ENCODE results near the gene NACC2. TPM values are rescaled to one million over a fixed set of nuclear protein-coding genes. Genes with fewer than 3 reads are reported as not detected.
A peak's percentile ranks its signal among the peaks of the same experiment; 100 is the strongest.

The NACC2 gene
- total RNA-seq, 2 experiments from 2014 or later, result 6.0 to 6.2 TPM

- Mint-ChIP-seq H3K4me3 (peak overlapping the region; percentile 71), H3K27ac (peak overlapping the region; percentile 38), H3K4me1 (ENCODE audit: low read depth) (peaks cover 9% of the 10 kb centered on the region), H3K27me3 (no peaks in the 10 kb centered on the region), H3K36me3 (ENCODE audit: low read depth) (no peaks in the 10 kb centered on the region), H3K9me3 (no peaks in the 10 kb centered on the region)
- DNase-seq, result no peak
- ChIA-PET POLR2A (interaction anchor here (1.0 to 5.8 kb wide), 5 partner anchors 8 to 24 kb away, joined by 3 to 51 read pairs (median 4); no protein-coding TSS in a partner anchor), CTCF (interaction anchor here (1.0 to 3.6 kb wide), 4 partner anchors 14 to 130 kb away, joined by 3 to 21 read pairs (median 10); no protein-coding TSS in a partner anchor)
- intact Hi-C loops (cut with micrococcal nuclease), result no loop called here
- TF ChIP-seq, protein P1, sequence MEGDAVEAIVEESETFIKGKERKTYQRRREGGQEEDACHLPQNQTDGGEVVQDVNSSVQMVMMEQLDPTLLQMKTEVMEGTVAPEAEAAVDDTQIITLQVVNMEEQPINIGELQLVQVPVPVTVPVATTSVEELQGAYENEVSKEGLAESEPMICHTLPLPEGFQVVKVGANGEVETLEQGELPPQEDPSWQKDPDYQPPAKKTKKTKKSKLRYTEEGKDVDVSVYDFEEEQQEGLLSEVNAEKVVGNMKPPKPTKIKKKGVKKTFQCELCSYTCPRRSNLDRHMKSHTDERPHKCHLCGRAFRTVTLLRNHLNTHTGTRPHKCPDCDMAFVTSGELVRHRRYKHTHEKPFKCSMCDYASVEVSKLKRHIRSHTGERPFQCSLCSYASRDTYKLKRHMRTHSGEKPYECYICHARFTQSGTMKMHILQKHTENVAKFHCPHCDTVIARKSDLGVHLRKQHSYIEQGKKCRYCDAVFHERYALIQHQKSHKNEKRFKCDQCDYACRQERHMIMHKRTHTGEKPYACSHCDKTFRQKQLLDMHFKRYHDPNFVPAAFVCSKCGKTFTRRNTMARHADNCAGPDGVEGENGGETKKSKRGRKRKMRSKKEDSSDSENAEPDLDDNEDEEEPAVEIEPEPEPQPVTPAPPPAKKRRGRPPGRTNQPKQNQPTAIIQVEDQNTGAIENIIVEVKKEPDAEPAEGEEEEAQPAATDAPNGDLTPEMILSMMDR (IDR thresholded peaks at IDR 0.05), result no peak
- ATAC-seq, result no peak
Observed at GRCh38 chr9:136093346-136093986, 1.6 kb downstream of the NACC2 start.

DNA sequence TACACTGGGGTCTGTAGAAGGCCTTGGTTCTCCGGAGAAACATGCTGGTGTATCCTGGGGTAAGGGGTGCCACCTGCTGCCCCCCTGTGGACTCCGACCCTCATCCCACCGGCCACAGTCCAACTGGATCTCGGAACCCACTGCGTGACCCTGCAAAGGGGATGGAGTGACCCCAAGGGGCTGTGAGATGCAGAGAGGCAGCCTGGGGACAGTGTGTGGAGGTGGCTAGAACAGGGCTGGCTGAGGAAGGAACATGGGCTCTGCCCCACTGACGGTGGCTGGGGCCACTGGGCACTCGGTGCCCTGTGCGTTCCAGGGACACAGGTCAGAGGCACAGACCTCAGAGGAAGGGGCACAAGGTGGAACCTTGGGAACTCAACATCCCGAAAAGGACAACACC lies 2.3 kb downstream of the NACC2 start:
- Mint-ChIP-seq H3K4me1 (ENCODE audit: low read depth) (peaks cover 9% of the 10 kb centered on the region), H3K36me3 (ENCODE audit: low read depth) (no peaks in the 10 kb centered on the region), H3K27me3 (no peaks in the 10 kb centered on the region), H3K27ac (no peak overlapping the region), H3K9me3 (no peaks in the 10 kb centered on the region), H3K4me3 (peak overlapping the region; percentile 46)
- no peak for ATAC-seq
- no peak for DNase-seq
- POLR2A ChIA-PET, result no interaction called here
- TF ChIP-seq, protein P1 (IDR thresholded peaks at IDR 0.05), result no peak
- CTCF ChIA-PET, result interaction anchor here (1.0 to 4.2 kb wide), 2 partner anchors 29 to 129 kb away, joined by 3 to 54 read pairs; no protein-coding TSS in a partner anchor
- intact Hi-C loops (cut with micrococcal nuclease), result no loop called here

DNA sequence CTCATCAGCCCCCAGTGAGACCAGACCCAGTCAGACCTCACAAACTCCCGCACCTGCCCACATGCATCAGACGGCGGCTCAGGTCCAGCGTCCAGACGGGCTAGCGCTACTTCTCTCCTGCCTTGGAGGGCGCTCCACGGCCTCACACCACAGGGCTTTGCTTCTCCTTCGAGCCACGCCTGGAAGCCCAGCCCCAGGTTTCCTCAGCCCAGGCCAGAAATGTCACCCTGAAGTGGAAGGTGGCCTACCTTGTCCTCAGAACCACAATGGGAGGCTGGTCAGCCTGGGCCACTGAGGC lies 2.8 kb downstream of the NACC2 start:
- CTCF ChIA-PET, result interaction anchor here (4.2 kb wide), 1 partner anchor 30 kb away, joined by 54 read pairs; no protein-coding TSS in a partner anchor
- H3K4me3 Mint-ChIP-seq, result no peak overlapping the region
- no peaks in the 10 kb centered on the region for H3K27me3 Mint-ChIP-seq
- TF ChIP-seq, protein P1 (IDR thresholded peaks at IDR 0.05), result no peak
- no peaks in the 10 kb centered on the region for H3K36me3 Mint-ChIP-seq (ENCODE audit: low read depth)
- H3K27ac Mint-ChIP-seq, result no peak overlapping the region
- no peak for DNase-seq
- H3K9me3 Mint-ChIP-seq, result no peaks in the 10 kb centered on the region
- intact Hi-C loops (cut with micrococcal nuclease), result no loop called here
- peaks cover 9% of the 10 kb centered on the region for H3K4me1 Mint-ChIP-seq (ENCODE audit: low read depth)
- POLR2A ChIA-PET, result no interaction called here
- no peak for ATAC-seq

- ChIA-PET POLR2A (interaction anchor here (0.6 kb wide), 1 partner anchor 76 kb away, joined by 3 read pairs; no protein-coding TSS in a partner anchor), CTCF (interaction anchor here (4.2 kb wide), 1 partner anchor 30 kb away, joined by 54 read pairs; no protein-coding TSS in a partner anchor)
- Mint-ChIP-seq H3K9me3 (no peaks in the 10 kb centered on the region), H3K36me3 (ENCODE audit: low read depth) (no peaks in the 10 kb centered on the region), H3K4me3 (no peak overlapping the region), H3K27me3 (no peaks in the 10 kb centered on the region), H3K4me1 (ENCODE audit: low read depth) (peaks cover 9% of the 10 kb centered on the region), H3K27ac (no peak overlapping the region)
- DNase-seq (peak; percentile 1), ATAC-seq (no peak)
- intact Hi-C loops (cut with micrococcal nuclease), result no loop called here
- TF ChIP-seq, protein P1 (IDR thresholded peaks at IDR 0.05), result no peak
Observed at GRCh38 chr9:136091582-136092352, 3.3 kb downstream of the NACC2 start.

All from activated CD8-positive, alpha-beta T cell treated with anti-CD3 and anti-CD28 coated beads for 36 hours (primary cell).